Measurements from ENCODE around the gene NUBPL.

- no peak for TF ChIP-seq EZH2 (IDR thresholded peaks at IDR 0.05; ENCODE audit: borderline replicate concordance, low read length)
- no peak for TF ChIP-seq CTCF (conservative IDR thresholded peaks at IDR 0.05 in 1 of 2, IDR thresholded peaks at IDR 0.05 in 1 of 2; ENCODE audit: extremely low read depth in 1 of 2, insufficient read depth in 1 of 2, low read depth in 1 of 2, low read length in 2 of 2)
Observed at GRCh38 chr14:31692376-31692781, 131.2 kb downstream of the NUBPL start.

Data from mammary epithelial cell (primary cell).